HCT116 (cell line): ENCODE data around the gene ZNF860. TPM values are rescaled to one million over a fixed set of nuclear protein-coding genes. Genes with fewer than 3 reads are reported as not detected.

ENCODE experiments used
- ATAC-seq: fragments of 200-7000 bp; cut with Tn5 transposase; 2 replicates; pipeline ENCODE4 v1.9.1; 2020; ENCODE audit warnings: mild to moderate bottlenecking, moderate library complexity
- BruUV-seq: library from RNA; stranded (reverse); fragments of 400-500 nt; replicated peaks from 2 replicates; lab custom pipeline; 2021; lab: Mats Ljungman, UMichigan
- CTCF ChIA-PET: fragments of 300-600 bp; sonication (Branson Sonifier 250); formaldehyde crosslinking; loops from one replicate; lab custom pipeline; 2021; ENCODE audit warnings: antibody characterized with exemption; lab: Charles Lee
- POLR2A ChIA-PET: fragments of 300-600, 350-600 bp; sonication (Branson Sonifier 250); formaldehyde crosslinking; loops from one replicate; lab custom pipeline; 2021; ENCODE audit warnings: antibody characterized with exemption; lab: Charles Lee
- RAD21 ChIA-PET, 2 experiments: fragments of 300-600 bp; sonication (Branson Sonifier 250); formaldehyde crosslinking; loops; one replicate each; lab custom pipeline; 2023; ENCODE audit warnings: low total read pairs in 2 of 2; ENCODE audit not compliant: uncharacterized antibody in 2 of 2, unreplicated experiment in 2 of 2, low non-redundant PET in 1 of 2; lab: Charles Lee
- DNase-seq: peaks from one replicate; pipeline ENCODE4 v3.0.0-alpha.2; 2010; ENCODE audit warnings: low read depth, low spot score
- H2AFZ ChIP-seq: fragments of 200-600 bp; shearing (Covaris generic), sonication (generic); 2 replicates; pipeline ENCODE4 v1.6.1; 2017; ENCODE audit warnings: low read depth, mixed run types, mixed read lengths, antibody characterized with exemption, low read length; ENCODE audit not compliant: poor library complexity, severe bottlenecking
- H3K27ac ChIP-seq: 2 replicates; pipeline ENCODE4 v1.5.1; 2012; ENCODE audit warnings: low read depth, low read length
- H3K27me3 ChIP-seq: fragments of 200-600 bp; sonication (generic); 2 replicates; pipeline ENCODE4 v1.6.1; 2016; ENCODE audit warnings: mixed run types, low read length, mixed read lengths; ENCODE audit not compliant: insufficient read depth
- H3K36me3 ChIP-seq, 2 experiments: fragments of 200-500 bp in 1 of 2; fragments of 200-600 bp in 1 of 2; sonication (Bioruptor generic) in 1 of 2; sonication (generic) in 1 of 2; 2 replicates each; pipeline versions ENCODE4 v1.5.1 to v1.6.1; 2014 to 2016; ENCODE audit warnings: low read length in 2 of 2, inconsistent platforms in 1 of 2, mixed read lengths in 1 of 2, mixed run types in 1 of 2; ENCODE audit not compliant: insufficient read depth in 2 of 2, control insufficient read depth in 1 of 2
- H3K4me1 ChIP-seq, 2 experiments: fragments of 200-600 bp in 1 of 2; sonication (generic) in 1 of 2; 2 replicates each; pipeline versions ENCODE4 v1.5.1 to v1.6.1; 2012 to 2017; ENCODE audit warnings: low read length in 2 of 2, inconsistent platforms in 1 of 2, mild to moderate bottlenecking in 1 of 2, mixed read lengths in 1 of 2, mixed run types in 1 of 2, moderate library complexity in 1 of 2; ENCODE audit not compliant: insufficient read depth in 2 of 2, control insufficient read depth in 1 of 2
- H3K4me2 ChIP-seq: fragments of 200-600 bp; sonication (generic); 2 replicates; pipeline ENCODE4 v1.6.1; 2017; ENCODE audit warnings: mixed run types, low read length, mixed read lengths
- H3K4me3 ChIP-seq, 2 experiments: fragments of 200-600 bp in 1 of 2; sonication (generic) in 1 of 2; replicated peaks in 1 of 2; 2 replicates each; pipeline ENCODE4 v1.5.1; 2011 to 2016; ENCODE audit warnings: low read length in 2 of 2, control low read depth in 1 of 2, low read depth in 1 of 2, mild to moderate bottlenecking in 1 of 2, mixed read lengths in 1 of 2, mixed run types in 1 of 2
- H3K79me2 ChIP-seq: fragments of 200-600 bp; sonication (generic); 2 replicates; pipeline ENCODE4 v1.6.1; 2017; ENCODE audit warnings: mild to moderate bottlenecking, mixed run types, low read length, moderate library complexity, mixed read lengths; ENCODE audit not compliant: insufficient read depth
- H3K9ac ChIP-seq: fragments of 200-600 bp; sonication (generic); 2 replicates; pipeline ENCODE4 v1.6.1; 2016; ENCODE audit warnings: low read length, mixed read lengths
- H3K9me2 ChIP-seq: fragments of 200-600 bp; sonication (generic), shearing (Covaris generic); 2 replicates; pipeline ENCODE4 v1.6.1; 2017; ENCODE audit warnings: mixed run types, mild to moderate bottlenecking, moderate library complexity; ENCODE audit not compliant: insufficient read depth
- H3K9me3 ChIP-seq, 2 experiments: fragments of 200-500 bp in 1 of 2; fragments of 200-600 bp in 1 of 2; sonication (Bioruptor generic) in 1 of 2; sonication (generic) in 1 of 2; 2 replicates each; pipeline ENCODE4 v1.6.1; 2014 to 2017; ENCODE audit warnings: low read length in 2 of 2, mixed read lengths in 2 of 2, inconsistent platforms in 1 of 2, low read depth in 1 of 2, mild to moderate bottlenecking in 1 of 2, mixed run types in 1 of 2, moderate library complexity in 1 of 2; ENCODE audit not compliant: control insufficient read depth in 1 of 2, insufficient read depth in 1 of 2
- H4K20me1 ChIP-seq: fragments of 200-600 bp; sonication (generic), shearing (Covaris generic); 2 replicates; pipeline ENCODE4 v1.6.1; 2017; ENCODE audit warnings: mixed run types, mild to moderate bottlenecking, moderate library complexity; ENCODE audit not compliant: insufficient read depth
- CEBPB ChIP-seq: IDR thresholded peaks from 2 replicates; pipeline ENCODE4 v1.6.1; 2012; ENCODE audit warnings: low read depth
- EGR1 ChIP-seq: IDR thresholded peaks from 2 replicates; pipeline ENCODE4 v1.6.1; 2012; ENCODE audit warnings: low read depth
- EZH2 ChIP-seq: fragments of 200-600 bp; sonication (generic); IDR thresholded peaks from 2 replicates; pipeline ENCODE4 v1.6.1; 2017; ENCODE audit warnings: antibody characterized with exemption, mixed run types
- EZH2phosphoT487 ChIP-seq: fragments of 200-600 bp; IDR thresholded peaks from 2 replicates; pipeline ENCODE4 v1.6.1; 2018; ENCODE audit warnings: antibody characterized with exemption, borderline replicate concordance
- JUND ChIP-seq: IDR thresholded peaks from 2 replicates; pipeline ENCODE4 v1.6.1; 2012
- RAD21 ChIP-seq: IDR thresholded peaks from 2 replicates; pipeline ENCODE4 v1.6.1; 2012; ENCODE audit warnings: low read depth, mild to moderate bottlenecking
- SP1 ChIP-seq: IDR thresholded peaks from 2 replicates; pipeline ENCODE4 v1.6.1; 2012; ENCODE audit warnings: low read depth
- TCF7L2 ChIP-seq: IDR thresholded peaks from 2 replicates; pipeline ENCODE4 v1.7.0; 2011; ENCODE audit warnings: borderline replicate concordance, inconsistent platforms; ENCODE audit not compliant: insufficient read depth, insufficient read length; ENCODE audit errors: extremely low read depth
- YY1 ChIP-seq: IDR thresholded peaks from 2 replicates; pipeline ENCODE4 v1.6.1; 2011; ENCODE audit warnings: low read length, low read depth, moderate library complexity, mild to moderate bottlenecking; ENCODE audit not compliant: insufficient replicate concordance; ENCODE audit errors: extremely low read depth
- ZFX ChIP-seq: fragments of 450-650 bp; IDR thresholded peaks from 2 replicates; pipeline ENCODE4 v1.6.1; 2017
- intact Hi-C: fragments of 100-400 bp; cut with micrococcal nuclease; formaldehyde crosslinking; loops from 2 replicates; pipeline ENCODE4 v1.10.0; 2022
- total RNA-seq: library from RNA; stranded (reverse); gene quantifications from one replicate; pipeline ENCODE4 v1.2.1, GENCODE V29; 2021; ENCODE audit not compliant: unreplicated experiment
- TF ChIP-seq, protein P1 (sequence below): IDR thresholded peaks from 2 replicates; pipeline ENCODE4 v1.6.1; 2011; ENCODE audit warnings: mild to moderate bottlenecking, low read length, moderate library complexity; ENCODE audit not compliant: insufficient replicate concordance; ENCODE audit errors: extremely low read depth
- TF ChIP-seq, protein P2 (sequence below), 3 experiments: fragments of 200-600 bp in 1 of 3; sonication (generic) in 1 of 3; IDR thresholded peaks in 2 of 3; conservative IDR thresholded peaks in 1 of 3; 2 replicates each; pipeline ENCODE4 v1.5.1; 2012 to 2017; ENCODE audit warnings: low read depth in 2 of 3, low read length in 2 of 3, antibody characterized with exemption in 1 of 3, borderline replicate concordance in 1 of 3, control low read depth in 1 of 3, mild to moderate bottlenecking in 1 of 3, mixed read lengths in 1 of 3, mixed run types in 1 of 3, moderate library complexity in 1 of 3; ENCODE audit not compliant: insufficient read depth in 1 of 3
- TF ChIP-seq, protein P3 (sequence below): IDR thresholded peaks from 2 replicates; pipeline ENCODE4 v1.6.1; 2012
- TF ChIP-seq, protein P4 (sequence below): IDR thresholded peaks from 2 replicates; pipeline ENCODE4 v1.6.1; 2012; ENCODE audit warnings: low read depth
- TF ChIP-seq, protein P5 (sequence below): IDR thresholded peaks from 2 replicates; pipeline ENCODE4 v1.6.1; 2012

Gene ZNF860
- total RNA-seq, 1 experiment from 2014 or later, result 2.9 TPM

DNA sequence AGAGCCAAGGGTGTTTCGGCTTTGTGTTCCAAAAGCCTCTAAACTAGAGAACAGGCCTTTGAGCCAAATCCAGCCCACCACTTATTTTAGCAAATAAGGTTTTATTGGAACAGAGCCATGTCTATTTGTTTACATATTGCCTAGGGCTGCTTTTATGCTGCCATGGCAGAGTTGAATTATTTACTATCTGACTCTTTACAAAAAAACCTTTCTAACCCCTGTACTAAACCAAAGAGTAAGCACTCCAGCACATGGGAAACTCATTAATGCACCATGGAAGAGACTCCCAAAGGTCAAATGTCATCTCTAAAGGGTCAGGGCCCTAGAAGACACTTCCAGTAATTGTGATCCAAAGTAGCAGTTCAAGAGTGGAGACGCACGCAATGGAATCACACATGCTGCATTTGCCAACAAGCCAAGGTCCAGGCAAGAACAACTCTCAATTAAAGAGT lies 22.8 kb upstream of the ZNF860 start:
- POLR2A ChIA-PET, result no interaction called here
- Histone ChIP-seq H3K27me3 (no peaks in the 10 kb centered on the region), H3K4me3 (no peak overlapping the region), H3K9me2 (no peaks in the 10 kb centered on the region), H3K79me2 (peaks cover 22% of the 10 kb centered on the region), H3K4me2 (no peak overlapping the region), H3K4me1 (peaks cover 14 to 19% of the 10 kb centered on the region in 2 experiments)
- ATAC-seq (no peak), DNase-seq (no peak)
- no peak for TF ChIP-seq EZH2phosphoT487
- TF ChIP-seq, protein P1, sequence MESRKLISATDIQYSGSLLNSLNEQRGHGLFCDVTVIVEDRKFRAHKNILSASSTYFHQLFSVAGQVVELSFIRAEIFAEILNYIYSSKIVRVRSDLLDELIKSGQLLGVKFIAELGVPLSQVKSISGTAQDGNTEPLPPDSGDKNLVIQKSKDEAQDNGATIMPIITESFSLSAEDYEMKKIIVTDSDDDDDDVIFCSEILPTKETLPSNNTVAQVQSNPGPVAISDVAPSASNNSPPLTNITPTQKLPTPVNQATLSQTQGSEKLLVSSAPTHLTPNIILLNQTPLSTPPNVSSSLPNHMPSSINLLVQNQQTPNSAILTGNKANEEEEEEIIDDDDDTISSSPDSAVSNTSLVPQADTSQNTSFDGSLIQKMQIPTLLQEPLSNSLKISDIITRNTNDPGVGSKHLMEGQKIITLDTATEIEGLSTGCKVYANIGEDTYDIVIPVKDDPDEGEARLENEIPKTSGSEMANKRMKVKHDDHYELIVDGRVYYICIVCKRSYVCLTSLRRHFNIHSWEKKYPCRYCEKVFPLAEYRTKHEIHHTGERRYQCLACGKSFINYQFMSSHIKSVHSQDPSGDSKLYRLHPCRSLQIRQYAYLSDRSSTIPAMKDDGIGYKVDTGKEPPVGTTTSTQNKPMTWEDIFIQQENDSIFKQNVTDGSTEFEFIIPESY, result no peak
- TF ChIP-seq RAD21, result no peak
- TF ChIP-seq, protein P2, sequence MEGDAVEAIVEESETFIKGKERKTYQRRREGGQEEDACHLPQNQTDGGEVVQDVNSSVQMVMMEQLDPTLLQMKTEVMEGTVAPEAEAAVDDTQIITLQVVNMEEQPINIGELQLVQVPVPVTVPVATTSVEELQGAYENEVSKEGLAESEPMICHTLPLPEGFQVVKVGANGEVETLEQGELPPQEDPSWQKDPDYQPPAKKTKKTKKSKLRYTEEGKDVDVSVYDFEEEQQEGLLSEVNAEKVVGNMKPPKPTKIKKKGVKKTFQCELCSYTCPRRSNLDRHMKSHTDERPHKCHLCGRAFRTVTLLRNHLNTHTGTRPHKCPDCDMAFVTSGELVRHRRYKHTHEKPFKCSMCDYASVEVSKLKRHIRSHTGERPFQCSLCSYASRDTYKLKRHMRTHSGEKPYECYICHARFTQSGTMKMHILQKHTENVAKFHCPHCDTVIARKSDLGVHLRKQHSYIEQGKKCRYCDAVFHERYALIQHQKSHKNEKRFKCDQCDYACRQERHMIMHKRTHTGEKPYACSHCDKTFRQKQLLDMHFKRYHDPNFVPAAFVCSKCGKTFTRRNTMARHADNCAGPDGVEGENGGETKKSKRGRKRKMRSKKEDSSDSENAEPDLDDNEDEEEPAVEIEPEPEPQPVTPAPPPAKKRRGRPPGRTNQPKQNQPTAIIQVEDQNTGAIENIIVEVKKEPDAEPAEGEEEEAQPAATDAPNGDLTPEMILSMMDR (IDR thresholded peaks at IDR 0.05 in 2 of 3, conservative IDR thresholded peaks at IDR 0.05 in 1 of 3; ENCODE audit: borderline replicate concordance in 1 of 3, insufficient read depth in 1 of 3, low read depth in 2 of 3, low read length in 2 of 3), result no peak
- TF ChIP-seq ZFX, result no peak
- no peak for TF ChIP-seq JUND
- no peak for TF ChIP-seq TCF7L2
- no peak for TF ChIP-seq SP1
- TF ChIP-seq, protein P3, sequence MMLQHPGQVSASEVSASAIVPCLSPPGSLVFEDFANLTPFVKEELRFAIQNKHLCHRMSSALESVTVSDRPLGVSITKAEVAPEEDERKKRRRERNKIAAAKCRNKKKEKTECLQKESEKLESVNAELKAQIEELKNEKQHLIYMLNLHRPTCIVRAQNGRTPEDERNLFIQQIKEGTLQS, result no peak
- TF ChIP-seq, protein P4, sequence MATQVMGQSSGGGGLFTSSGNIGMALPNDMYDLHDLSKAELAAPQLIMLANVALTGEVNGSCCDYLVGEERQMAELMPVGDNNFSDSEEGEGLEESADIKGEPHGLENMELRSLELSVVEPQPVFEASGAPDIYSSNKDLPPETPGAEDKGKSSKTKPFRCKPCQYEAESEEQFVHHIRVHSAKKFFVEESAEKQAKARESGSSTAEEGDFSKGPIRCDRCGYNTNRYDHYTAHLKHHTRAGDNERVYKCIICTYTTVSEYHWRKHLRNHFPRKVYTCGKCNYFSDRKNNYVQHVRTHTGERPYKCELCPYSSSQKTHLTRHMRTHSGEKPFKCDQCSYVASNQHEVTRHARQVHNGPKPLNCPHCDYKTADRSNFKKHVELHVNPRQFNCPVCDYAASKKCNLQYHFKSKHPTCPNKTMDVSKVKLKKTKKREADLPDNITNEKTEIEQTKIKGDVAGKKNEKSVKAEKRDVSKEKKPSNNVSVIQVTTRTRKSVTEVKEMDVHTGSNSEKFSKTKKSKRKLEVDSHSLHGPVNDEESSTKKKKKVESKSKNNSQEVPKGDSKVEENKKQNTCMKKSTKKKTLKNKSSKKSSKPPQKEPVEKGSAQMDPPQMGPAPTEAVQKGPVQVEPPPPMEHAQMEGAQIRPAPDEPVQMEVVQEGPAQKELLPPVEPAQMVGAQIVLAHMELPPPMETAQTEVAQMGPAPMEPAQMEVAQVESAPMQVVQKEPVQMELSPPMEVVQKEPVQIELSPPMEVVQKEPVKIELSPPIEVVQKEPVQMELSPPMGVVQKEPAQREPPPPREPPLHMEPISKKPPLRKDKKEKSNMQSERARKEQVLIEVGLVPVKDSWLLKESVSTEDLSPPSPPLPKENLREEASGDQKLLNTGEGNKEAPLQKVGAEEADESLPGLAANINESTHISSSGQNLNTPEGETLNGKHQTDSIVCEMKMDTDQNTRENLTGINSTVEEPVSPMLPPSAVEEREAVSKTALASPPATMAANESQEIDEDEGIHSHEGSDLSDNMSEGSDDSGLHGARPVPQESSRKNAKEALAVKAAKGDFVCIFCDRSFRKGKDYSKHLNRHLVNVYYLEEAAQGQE, result no peak
- TF ChIP-seq EZH2, result no peak
- no peak for TF ChIP-seq YY1
- TF ChIP-seq CEBPB, result no peak
- TF ChIP-seq, protein P5, sequence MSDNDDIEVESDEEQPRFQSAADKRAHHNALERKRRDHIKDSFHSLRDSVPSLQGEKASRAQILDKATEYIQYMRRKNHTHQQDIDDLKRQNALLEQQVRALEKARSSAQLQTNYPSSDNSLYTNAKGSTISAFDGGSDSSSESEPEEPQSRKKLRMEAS, result no peak
- TF ChIP-seq EGR1, result no peak
- TF ChIP-seq, all 23 proteins: peak for 0
- BruUV-seq, result no TSS peak
- Histone ChIP-seq H4K20me1 (no peaks in the 10 kb centered on the region), H3K36me3 (no peaks in the 10 kb centered on the region), H2AFZ (no peak overlapping the region), H3K9me3 (peaks cover 0 to 13% of the 10 kb centered on the region in 2 experiments; a peak in 1 of 4 replicates), H3K9ac (no peak overlapping the region), H3K27ac (no peak overlapping the region)
- RAD21 ChIA-PET, result no interaction called here
- CTCF ChIA-PET, result no interaction called here
- intact Hi-C loops, result no loop called here
